Amygdala (tissue), 56 donors: ENCODE results near the gene KIF16B.
"Not testable (repeated sequence)": the region's sequence is repeated elsewhere in the genome, so short reads cannot be mapped to it uniquely, and the experiment has no call there.

Source experiments
- DNase-seq, 56 donors: peaks; one replicate each; lab custom pipeline; 2025; lab: John Stamatoyannopoulos, UW

The KIF16B gene

GRCh38 chr20:16573001-16573965 lies at the start of gene KIF16B:
Gene KIF16B, minus strand, starts transcription at chr20:16573448. Its CDS starts 173 bp downstream, at chr20:16573275.
- DNase-seq: peak in 55 of 56 donors; percentile 28 to 94 (median 81)

GRCh38 chr20:16622501-16622900 lies 49.3 kb upstream of the KIF16B start:
- DNase-seq: no peak

- no peak for DNase-seq
Measured at GRCh38 chr20:16621435-16622141, 48.3 kb upstream of the KIF16B start.

- DNase-seq: no peak
Measured at GRCh38 chr20:16620961-16621360, 47.7 kb upstream of the KIF16B start.

- no peak for DNase-seq
Measured at GRCh38 chr20:16619953-16620352, 46.7 kb upstream of the KIF16B start.

- no peak for DNase-seq
Measured at GRCh38 chr20:16617056-16617455, 43.8 kb upstream of the KIF16B start.

GRCh38 chr20:16616317-16616716 lies 43.1 kb upstream of the KIF16B start:
- no peak for DNase-seq

- peak in 4 of 56 donors; percentile 1 to 24 (median 14) for DNase-seq
Measured at GRCh38 chr20:16615199-16615598, 42.0 kb upstream of the KIF16B start.

- no peak for DNase-seq
Measured at GRCh38 chr20:16613954-16614353, 40.7 kb upstream of the KIF16B start.

- DNase-seq: no peak
Measured at GRCh38 chr20:16612706-16613105, 39.5 kb upstream of the KIF16B start.

- DNase-seq: no peak
Measured at GRCh38 chr20:16611817-16612216, 38.6 kb upstream of the KIF16B start.

GRCh38 chr20:16609066-16609465 lies 35.8 kb upstream of the KIF16B start:
- DNase-seq: no peak

GRCh38 chr20:16608277-16608650 lies 35.0 kb upstream of the KIF16B start:
- peak in 1 of 56 donors; percentile 23 for DNase-seq

- DNase-seq: no peak
Measured at GRCh38 chr20:16607364-16608276, 34.4 kb upstream of the KIF16B start.

GRCh38 chr20:16606468-16607070 lies 33.3 kb upstream of the KIF16B start:
- DNase-seq: no peak

GRCh38 chr20:16601047-16601446 lies 27.8 kb upstream of the KIF16B start:
- no peak for DNase-seq

GRCh38 chr20:16599257-16599656 lies 26.0 kb upstream of the KIF16B start:
- DNase-seq: no peak

GRCh38 chr20:16596991-16597390 lies 23.7 kb upstream of the KIF16B start:
- no peak for DNase-seq

- DNase-seq: not testable (repeated sequence)
Measured at GRCh38 chr20:16596404-16596803, 23.2 kb upstream of the KIF16B start.

- no peak for DNase-seq
Measured at GRCh38 chr20:16595376-16595775, 22.1 kb upstream of the KIF16B start.
